Measurements from ENCODE around the gene N4BP3. TPM values are rescaled to one million over a fixed set of nuclear protein-coding genes. Genes with fewer than 3 reads are reported as not detected.

Gene N4BP3
- total RNA-seq, 1 experiment from 2014 or later: 46.2 TPM

DNA sequence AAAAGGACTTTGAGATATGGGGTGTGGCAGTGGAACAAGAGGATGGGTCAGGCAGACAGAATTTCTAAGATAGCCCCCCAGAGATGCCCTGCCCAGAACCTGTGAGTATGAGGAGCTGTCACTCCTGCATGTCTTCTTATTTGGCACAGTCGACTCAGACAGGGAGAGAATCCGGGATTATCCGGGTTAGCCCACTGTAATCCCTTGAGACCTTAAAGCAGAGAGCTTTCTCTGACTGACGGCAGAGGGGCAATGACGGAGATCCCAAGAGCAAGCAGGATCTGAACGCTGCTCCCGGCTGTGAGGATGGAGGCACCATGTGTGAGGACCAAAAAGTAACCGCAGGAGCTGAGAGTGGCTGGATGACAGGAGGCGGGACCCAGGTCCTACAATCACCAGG, 49.1 kb downstream of the N4BP3 start (continued):
- TF ChIP-seq HMGA2 (CRISPR knock-in tag; IDR thresholded peaks at IDR 0.05): no peak
- TF ChIP-seq JAZF1 (CRISPR knock-in tag; IDR thresholded peaks at IDR 0.05): no peak
- no peak for TF ChIP-seq RORB (CRISPR knock-in tag; IDR thresholded peaks at IDR 0.05)
- TF ChIP-seq ZNF396 (CRISPR knock-in tag; IDR thresholded peaks at IDR 0.05; ENCODE audit: borderline replicate concordance): no peak
- TF ChIP-seq SOX15 (CRISPR knock-in tag; IDR thresholded peaks at IDR 0.05): no peak

DNA sequence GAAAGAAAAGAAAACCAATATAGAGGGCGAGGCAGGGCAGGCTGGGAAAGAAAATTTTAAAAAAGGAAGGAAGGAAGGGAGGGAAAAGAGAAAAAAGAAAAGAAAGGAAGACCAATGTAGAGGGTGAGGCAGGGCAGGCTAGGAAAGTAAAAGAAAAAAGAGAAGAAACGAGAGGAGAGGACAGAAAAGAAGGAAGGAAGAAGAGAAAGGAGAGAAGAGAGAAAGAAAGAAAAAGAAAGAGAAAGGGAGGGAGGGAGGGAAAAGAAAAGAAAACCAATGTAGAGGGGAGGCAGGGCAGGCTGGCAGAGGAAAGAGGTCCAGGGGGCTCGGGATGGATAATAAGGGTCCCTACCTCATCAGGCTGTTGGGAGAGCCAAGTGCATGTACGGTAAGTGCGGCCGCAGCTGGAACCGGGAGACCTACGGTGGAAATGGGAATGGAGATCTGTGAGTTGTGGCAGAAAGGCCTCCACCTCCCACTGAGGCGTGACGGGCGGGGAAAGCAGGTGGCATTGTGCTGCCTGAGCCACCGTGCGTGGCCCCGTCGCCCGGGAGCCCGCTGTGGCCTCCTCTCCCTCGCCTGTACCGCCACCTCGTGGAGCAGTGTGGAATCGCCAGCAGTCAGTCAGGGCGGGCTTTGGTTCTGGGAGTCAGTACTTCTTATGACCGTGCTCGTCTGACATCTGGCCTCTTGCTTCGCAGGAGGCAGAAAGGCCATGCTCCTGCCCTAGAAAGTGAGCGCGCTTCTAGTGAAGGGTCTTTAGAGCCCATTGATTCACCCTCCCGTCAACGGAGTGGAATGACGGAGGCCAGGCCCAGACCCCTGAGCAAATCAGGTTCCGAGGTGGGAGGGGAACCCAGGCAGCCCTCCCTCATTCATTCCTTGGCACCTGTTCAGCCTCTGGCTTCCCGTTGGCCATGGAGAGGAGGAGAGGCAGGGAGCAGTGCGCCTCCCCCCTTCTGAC, 50.7 kb downstream of the N4BP3 start:
- ChIA-PET POLR2A (no interaction called here), CTCF (interaction anchor here (0.6 to 0.9 kb wide), 4 partner anchors 11 to 427 kb away, joined by 3 to 4 read pairs (median 4); partner anchors contain the start of gene NHP2)
- Mint-ChIP-seq H3K36me3 (no peaks in the 10 kb centered on the region), H3K27me3 (ENCODE audit: low read depth) (peaks cover 20% of the 10 kb centered on the region), H3K27ac (peak overlapping the region; percentile 10), H3K4me1 (peaks cover 10% of the 10 kb centered on the region), H3K4me3 (peak overlapping the region; percentile 62), H3K9me3 (no peaks in the 10 kb centered on the region)
- peak; percentile 97 for DNase-seq (ENCODE audit: low spot score)
- peak; percentile 90 for ATAC-seq
- TF ChIP-seq, protein P1, sequence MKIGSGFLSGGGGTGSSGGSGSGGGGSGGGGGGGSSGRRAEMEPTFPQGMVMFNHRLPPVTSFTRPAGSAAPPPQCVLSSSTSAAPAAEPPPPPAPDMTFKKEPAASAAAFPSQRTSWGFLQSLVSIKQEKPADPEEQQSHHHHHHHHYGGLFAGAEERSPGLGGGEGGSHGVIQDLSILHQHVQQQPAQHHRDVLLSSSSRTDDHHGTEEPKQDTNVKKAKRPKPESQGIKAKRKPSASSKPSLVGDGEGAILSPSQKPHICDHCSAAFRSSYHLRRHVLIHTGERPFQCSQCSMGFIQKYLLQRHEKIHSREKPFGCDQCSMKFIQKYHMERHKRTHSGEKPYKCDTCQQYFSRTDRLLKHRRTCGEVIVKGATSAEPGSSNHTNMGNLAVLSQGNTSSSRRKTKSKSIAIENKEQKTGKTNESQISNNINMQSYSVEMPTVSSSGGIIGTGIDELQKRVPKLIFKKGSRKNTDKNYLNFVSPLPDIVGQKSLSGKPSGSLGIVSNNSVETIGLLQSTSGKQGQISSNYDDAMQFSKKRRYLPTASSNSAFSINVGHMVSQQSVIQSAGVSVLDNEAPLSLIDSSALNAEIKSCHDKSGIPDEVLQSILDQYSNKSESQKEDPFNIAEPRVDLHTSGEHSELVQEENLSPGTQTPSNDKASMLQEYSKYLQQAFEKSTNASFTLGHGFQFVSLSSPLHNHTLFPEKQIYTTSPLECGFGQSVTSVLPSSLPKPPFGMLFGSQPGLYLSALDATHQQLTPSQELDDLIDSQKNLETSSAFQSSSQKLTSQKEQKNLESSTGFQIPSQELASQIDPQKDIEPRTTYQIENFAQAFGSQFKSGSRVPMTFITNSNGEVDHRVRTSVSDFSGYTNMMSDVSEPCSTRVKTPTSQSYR (CRISPR knock-in tag; IDR thresholded peaks at IDR 0.05): 0 out of 2 replicates have a peak, but pooled peaks have one; percentile 37
- TF ChIP-seq FOXK1 (CRISPR knock-in tag; IDR thresholded peaks at IDR 0.05) (no peak), ZNF121 (CRISPR knock-in tag; IDR thresholded peaks at IDR 0.05) (peak; percentile 77), RORB (CRISPR knock-in tag; IDR thresholded peaks at IDR 0.05) (no peak), ZNF416 (CRISPR knock-in tag; IDR thresholded peaks at IDR 0.05) (no peak), ZNF396 (CRISPR knock-in tag; IDR thresholded peaks at IDR 0.05; ENCODE audit: borderline replicate concordance) (no peak), ESRRA (CRISPR knock-in tag; IDR thresholded peaks at IDR 0.05; ENCODE audit: borderline replicate concordance) (no peak)
- TF ChIP-seq, protein P2, sequence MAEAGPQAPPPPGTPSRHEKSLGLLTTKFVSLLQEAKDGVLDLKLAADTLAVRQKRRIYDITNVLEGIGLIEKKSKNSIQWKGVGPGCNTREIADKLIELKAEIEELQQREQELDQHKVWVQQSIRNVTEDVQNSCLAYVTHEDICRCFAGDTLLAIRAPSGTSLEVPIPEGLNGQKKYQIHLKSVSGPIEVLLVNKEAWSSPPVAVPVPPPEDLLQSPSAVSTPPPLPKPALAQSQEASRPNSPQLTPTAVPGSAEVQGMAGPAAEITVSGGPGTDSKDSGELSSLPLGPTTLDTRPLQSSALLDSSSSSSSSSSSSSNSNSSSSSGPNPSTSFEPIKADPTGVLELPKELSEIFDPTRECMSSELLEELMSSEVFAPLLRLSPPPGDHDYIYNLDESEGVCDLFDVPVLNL (CRISPR knock-in tag; IDR thresholded peaks at IDR 0.05; ENCODE audit: borderline replicate concordance, low read depth): no peak
- TF ChIP-seq, protein P3, sequence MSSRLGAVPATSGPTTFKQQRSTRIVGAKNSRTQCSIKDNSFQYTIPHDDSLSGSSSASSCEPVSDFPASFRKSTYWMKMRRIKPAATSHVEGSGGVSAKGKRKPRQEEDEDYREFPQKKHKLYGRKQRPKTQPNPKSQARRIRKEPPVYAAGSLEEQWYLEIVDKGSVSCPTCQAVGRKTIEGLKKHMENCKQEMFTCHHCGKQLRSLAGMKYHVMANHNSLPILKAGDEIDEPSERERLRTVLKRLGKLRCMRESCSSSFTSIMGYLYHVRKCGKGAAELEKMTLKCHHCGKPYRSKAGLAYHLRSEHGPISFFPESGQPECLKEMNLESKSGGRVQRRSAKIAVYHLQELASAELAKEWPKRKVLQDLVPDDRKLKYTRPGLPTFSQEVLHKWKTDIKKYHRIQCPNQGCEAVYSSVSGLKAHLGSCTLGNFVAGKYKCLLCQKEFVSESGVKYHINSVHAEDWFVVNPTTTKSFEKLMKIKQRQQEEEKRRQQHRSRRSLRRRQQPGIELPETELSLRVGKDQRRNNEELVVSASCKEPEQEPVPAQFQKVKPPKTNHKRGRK (CRISPR knock-in tag; IDR thresholded peaks at IDR 0.05; ENCODE audit: borderline replicate concordance): 0 out of 2 replicates have a peak, but pooled peaks have one; percentile 57
- TF ChIP-seq, protein P4, sequence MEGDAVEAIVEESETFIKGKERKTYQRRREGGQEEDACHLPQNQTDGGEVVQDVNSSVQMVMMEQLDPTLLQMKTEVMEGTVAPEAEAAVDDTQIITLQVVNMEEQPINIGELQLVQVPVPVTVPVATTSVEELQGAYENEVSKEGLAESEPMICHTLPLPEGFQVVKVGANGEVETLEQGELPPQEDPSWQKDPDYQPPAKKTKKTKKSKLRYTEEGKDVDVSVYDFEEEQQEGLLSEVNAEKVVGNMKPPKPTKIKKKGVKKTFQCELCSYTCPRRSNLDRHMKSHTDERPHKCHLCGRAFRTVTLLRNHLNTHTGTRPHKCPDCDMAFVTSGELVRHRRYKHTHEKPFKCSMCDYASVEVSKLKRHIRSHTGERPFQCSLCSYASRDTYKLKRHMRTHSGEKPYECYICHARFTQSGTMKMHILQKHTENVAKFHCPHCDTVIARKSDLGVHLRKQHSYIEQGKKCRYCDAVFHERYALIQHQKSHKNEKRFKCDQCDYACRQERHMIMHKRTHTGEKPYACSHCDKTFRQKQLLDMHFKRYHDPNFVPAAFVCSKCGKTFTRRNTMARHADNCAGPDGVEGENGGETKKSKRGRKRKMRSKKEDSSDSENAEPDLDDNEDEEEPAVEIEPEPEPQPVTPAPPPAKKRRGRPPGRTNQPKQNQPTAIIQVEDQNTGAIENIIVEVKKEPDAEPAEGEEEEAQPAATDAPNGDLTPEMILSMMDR (IDR thresholded peaks at IDR 0.05): peak; percentile 94
- TF ChIP-seq, protein P5, sequence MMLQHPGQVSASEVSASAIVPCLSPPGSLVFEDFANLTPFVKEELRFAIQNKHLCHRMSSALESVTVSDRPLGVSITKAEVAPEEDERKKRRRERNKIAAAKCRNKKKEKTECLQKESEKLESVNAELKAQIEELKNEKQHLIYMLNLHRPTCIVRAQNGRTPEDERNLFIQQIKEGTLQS (CRISPR knock-in tag; conservative IDR thresholded peaks at IDR 0.05): no peak
- TF ChIP-seq, protein P6, sequence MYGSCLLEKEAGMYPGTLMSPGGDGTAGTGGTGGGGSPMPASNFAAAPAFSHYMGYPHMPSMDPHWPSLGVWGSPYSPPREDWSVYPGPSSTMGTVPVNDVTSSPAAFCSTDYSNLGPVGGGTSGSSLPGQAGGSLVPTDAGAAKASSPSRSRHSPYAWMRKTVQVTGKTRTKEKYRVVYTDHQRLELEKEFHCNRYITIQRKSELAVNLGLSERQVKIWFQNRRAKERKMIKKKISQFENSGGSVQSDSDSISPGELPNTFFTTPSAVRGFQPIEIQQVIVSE (CRISPR knock-in tag; IDR thresholded peaks at IDR 0.05; ENCODE audit: borderline replicate concordance): no peak
- TF ChIP-seq, protein P7, sequence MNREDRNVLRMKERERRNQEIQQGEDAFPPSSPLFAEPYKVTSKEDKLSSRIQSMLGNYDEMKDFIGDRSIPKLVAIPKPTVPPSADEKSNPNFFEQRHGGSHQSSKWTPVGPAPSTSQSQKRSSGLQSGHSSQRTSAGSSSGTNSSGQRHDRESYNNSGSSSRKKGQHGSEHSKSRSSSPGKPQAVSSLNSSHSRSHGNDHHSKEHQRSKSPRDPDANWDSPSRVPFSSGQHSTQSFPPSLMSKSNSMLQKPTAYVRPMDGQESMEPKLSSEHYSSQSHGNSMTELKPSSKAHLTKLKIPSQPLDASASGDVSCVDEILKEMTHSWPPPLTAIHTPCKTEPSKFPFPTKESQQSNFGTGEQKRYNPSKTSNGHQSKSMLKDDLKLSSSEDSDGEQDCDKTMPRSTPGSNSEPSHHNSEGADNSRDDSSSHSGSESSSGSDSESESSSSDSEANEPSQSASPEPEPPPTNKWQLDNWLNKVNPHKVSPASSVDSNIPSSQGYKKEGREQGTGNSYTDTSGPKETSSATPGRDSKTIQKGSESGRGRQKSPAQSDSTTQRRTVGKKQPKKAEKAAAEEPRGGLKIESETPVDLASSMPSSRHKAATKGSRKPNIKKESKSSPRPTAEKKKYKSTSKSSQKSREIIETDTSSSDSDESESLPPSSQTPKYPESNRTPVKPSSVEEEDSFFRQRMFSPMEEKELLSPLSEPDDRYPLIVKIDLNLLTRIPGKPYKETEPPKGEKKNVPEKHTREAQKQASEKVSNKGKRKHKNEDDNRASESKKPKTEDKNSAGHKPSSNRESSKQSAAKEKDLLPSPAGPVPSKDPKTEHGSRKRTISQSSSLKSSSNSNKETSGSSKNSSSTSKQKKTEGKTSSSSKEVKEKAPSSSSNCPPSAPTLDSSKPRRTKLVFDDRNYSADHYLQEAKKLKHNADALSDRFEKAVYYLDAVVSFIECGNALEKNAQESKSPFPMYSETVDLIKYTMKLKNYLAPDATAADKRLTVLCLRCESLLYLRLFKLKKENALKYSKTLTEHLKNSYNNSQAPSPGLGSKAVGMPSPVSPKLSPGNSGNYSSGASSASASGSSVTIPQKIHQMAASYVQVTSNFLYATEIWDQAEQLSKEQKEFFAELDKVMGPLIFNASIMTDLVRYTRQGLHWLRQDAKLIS (CRISPR knock-in tag; IDR thresholded peaks at IDR 0.05; ENCODE audit: borderline replicate concordance): no peak
- TF ChIP-seq, protein P8, sequence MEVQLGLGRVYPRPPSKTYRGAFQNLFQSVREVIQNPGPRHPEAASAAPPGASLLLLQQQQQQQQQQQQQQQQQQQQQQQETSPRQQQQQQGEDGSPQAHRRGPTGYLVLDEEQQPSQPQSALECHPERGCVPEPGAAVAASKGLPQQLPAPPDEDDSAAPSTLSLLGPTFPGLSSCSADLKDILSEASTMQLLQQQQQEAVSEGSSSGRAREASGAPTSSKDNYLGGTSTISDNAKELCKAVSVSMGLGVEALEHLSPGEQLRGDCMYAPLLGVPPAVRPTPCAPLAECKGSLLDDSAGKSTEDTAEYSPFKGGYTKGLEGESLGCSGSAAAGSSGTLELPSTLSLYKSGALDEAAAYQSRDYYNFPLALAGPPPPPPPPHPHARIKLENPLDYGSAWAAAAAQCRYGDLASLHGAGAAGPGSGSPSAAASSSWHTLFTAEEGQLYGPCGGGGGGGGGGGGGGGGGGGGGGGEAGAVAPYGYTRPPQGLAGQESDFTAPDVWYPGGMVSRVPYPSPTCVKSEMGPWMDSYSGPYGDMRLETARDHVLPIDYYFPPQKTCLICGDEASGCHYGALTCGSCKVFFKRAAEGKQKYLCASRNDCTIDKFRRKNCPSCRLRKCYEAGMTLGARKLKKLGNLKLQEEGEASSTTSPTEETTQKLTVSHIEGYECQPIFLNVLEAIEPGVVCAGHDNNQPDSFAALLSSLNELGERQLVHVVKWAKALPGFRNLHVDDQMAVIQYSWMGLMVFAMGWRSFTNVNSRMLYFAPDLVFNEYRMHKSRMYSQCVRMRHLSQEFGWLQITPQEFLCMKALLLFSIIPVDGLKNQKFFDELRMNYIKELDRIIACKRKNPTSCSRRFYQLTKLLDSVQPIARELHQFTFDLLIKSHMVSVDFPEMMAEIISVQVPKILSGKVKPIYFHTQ (CRISPR knock-in tag; IDR thresholded peaks at IDR 0.05): no peak

Data from WTC11 (cell line).